Measurements from ENCODE around the gene APOC1.
A peak's percentile ranks its signal among the peaks of the same experiment; 100 is the strongest.
"Not testable (repeated sequence)": the region's sequence is repeated elsewhere in the genome, so short reads cannot be mapped to it uniquely, and the experiment has no call there.

APOC1 gene

GRCh38 chr19:44913512-44914432 lies 636 bp upstream of the APOC1 start:
- DNase-seq, result not testable (repeated sequence)

- DNase-seq, result no peak
These were observed 9.9 kb downstream of the APOC1 start for GRCh38 chr19:44924243-44924725.

DNA sequence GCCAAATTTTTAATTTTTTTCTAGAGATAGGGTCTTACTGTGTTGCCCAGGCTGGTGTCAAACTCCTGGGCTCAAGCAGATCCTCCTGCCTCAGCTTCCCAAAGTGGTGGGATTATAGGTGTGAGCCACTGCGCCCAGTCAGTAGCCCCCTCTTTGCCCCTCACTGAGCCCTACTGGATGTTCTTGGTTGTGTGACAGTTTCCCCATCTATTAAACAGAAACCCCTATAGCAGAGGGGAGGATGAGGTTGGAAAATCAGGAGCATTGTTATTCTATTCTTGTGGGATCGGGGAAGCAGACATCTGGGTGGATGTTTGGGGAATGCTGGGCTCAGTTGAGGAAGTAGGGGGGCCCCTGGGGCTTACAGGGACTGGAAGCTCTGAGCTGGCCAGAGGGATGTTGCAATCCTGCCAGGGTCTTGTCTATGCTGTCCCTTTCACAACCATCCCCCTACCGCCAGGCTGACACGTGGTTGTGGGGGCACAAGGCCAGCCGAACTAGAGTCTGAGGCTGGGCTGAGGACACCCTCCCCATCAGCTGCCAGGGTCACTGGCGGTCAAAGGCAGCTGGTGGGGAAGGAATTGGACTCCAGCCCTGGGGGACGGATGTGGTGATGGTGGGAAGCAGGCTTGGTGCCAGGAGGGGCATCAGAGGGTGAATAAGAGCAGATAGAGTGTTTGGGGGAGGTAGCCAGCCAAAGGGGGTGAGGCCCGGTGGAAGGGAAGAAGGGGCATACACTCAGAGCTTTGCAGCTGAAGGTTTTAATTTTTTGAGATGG lies 10.9 kb downstream of the APOC1 start:
- DNase-seq, result peak; percentile 89

- not testable (repeated sequence) for DNase-seq
These were observed 12.1 kb downstream of the APOC1 start for GRCh38 chr19:44926245-44927077.

- DNase-seq, result no peak
These were observed 13.3 kb downstream of the APOC1 start for GRCh38 chr19:44927746-44928145.

- no peak for DNase-seq
These were observed 15.7 kb downstream of the APOC1 start for GRCh38 chr19:44930088-44930487.

DNA sequence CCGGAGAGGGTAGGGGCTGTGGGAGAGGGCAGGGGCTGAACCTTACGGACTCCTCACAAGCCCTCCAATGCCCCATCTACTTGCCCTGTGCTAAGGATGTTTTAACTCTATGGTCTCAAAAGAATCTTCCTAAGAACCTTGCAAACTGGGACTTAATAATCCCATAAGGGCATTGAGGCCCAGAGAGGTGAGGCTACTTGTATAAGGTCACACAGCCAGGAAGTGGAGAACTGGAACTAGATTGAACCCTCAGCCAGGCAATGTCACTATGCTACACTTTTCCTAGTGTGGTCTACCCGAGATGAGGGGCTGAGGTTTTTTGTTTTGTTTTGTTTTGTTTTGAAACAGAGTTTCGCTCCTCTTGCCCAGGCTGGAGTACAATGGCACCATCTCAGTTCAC lies 17.1 kb downstream of the APOC1 start:
- DNase-seq, result no peak

DNA sequence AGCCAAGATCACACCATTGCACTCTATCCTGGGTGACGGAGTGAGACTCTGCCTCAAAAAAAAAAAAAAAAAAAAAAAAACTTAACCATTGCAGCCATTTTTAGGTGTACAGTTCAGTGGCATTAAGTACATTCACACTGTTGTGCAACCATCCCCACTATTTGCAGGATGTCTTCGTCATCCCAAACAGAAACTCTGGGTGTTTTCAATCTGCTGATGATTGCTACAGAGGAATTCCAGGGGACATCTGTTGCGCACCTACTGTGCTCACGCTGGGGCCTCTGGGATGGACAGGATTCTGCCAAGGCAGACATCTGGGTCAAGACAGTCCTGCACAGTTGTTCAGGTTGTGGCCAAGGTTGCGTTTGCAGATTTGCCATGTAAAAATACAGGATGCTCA lies 25.3 kb downstream of the APOC1 start:
- no peak for DNase-seq

DNA sequence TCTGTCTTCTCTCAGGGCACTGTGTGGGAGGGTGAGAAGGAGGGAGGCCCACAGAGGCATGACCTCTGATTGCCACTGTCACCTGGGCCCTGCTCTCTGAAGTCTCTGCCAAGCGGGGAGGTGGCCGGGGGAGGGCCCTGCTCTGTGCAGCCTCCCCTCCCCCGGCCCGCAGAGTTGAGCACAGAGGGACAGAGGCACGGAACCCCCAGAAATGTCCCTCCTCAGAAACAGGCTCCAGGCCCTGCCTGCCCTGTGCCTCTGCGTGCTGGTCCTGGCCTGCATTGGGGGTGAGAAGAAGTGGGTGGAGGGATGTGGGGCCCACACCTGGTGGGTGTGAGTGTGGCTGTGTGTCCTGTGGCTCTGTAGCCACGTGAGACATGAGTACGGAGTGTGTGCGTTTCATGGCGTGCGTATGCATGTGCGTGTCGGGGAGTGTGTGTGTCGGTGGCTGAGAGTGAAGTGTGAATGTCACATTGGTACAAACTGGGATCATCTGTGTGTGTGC lies 27.7 kb downstream of the APOC1 start, which contains the start of gene APOC4:
TSS of gene APOC4 (plus strand) at position 171 of the 505 bp plus-strand sequence. CDS start at position 212, 41 bp downstream.
- no peak for DNase-seq

DNA sequence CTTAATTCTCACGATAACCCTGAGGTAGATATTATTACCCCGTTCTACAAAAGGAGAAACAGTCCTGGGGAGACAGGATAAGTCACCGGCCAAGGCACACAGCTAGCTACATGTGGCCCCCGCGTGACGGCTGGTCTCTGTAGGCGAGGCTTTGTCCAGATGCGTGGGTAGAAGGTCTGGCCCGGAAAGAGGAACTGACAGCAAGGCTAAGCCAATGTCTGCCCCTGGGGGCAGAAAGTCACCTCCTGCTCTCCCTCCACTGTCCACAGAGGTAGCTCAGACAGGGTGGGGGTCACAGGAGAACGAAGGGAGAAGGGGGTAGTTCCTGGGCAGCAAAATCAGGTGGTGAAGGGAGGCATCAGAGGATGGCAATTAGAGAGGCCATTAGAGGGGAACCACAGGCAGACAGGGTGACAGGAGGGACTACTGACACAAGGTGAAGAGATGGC lies 29.4 kb downstream of the APOC1 start:
- DNase-seq, result no peak

DNA sequence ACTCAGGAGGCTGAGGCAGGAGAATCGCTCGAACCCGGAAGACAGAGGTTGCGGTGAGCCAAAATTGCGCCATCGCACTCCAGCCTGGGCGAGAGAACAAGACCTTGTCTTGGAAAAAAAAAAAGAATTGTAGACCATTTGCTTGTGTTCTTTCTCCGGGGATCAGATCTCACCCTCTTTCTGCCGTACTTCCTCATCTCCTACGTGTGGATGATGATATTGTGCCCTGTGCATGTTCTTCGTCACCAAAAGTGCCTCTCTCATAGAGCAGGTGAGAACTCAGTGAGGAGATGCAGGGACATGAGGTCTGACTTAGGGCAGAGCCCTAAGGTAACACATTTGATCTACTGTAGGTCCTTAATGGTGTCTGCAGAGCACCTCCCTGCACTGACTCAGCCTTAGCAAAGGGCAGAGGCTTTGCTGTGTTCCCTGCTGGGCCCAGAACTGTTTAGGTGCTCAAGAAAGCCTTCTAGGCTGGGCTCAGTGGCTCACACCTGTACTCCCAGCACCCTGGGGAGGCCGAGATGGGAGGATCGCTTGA lies 32.7 kb downstream of the APOC1 start:
- DNase-seq, result no peak

GRCh38 chr19:44948237-44948636 lies 33.8 kb downstream of the APOC1 start:
- DNase-seq, result no peak

DNA sequence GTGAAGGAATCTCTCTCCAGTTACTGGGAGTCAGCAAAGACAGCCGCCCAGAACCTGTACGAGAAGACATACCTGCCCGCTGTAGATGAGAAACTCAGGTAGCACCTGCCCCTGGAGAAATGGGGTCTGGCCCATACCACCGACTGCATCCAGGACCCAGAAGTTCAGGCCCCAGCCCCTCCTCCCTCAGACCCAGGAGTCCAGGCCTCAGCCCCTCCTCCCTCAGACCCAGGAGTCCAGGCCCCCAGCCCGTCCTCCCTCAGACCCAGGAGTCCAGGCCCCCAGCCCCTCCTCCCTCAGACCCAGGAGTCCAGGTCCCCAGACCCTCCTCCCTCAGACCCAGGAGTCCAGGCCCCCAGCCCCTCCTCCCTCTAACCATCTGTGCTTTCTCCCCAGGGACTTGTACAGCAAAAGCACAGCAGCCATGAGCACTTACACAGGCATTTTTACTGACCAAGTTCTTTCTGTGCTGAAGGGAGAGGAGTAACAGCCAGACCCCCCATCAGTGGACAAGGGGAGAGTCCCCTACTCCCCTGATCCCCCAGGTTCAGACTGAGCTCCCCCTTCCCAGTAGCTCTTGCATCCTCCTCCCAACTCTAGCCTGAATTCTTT lies 34.5 kb downstream of the APOC1 start:
- DNase-seq, result no peak

DNA sequence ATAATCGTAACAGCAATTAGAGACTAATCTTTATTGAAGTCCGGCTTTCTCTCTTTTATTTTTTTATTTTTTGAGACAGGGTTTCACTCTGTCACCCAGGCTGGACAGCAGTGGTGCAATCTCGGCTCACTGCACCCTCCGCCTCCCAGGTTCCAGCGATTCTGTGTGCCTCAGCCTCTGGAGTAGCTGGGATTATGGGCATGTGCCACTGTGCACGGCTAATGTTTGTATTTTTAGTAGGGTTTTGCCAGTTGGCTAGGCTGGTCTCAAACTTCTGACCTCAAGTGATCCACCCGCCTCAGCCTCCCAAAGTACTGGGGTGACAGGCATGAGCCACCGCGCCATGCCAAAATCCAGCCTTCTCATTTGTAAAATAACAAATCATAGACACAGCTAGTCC lies 35.1 kb downstream of the APOC1 start:
- DNase-seq, result no peak

GRCh38 chr19:44951179-44952159 lies 37.1 kb downstream of the APOC1 start:
- peak; percentile 70 for DNase-seq

- DNase-seq, result no peak
These were observed 39.9 kb downstream of the APOC1 start for GRCh38 chr19:44954278-44954648.

DNA sequence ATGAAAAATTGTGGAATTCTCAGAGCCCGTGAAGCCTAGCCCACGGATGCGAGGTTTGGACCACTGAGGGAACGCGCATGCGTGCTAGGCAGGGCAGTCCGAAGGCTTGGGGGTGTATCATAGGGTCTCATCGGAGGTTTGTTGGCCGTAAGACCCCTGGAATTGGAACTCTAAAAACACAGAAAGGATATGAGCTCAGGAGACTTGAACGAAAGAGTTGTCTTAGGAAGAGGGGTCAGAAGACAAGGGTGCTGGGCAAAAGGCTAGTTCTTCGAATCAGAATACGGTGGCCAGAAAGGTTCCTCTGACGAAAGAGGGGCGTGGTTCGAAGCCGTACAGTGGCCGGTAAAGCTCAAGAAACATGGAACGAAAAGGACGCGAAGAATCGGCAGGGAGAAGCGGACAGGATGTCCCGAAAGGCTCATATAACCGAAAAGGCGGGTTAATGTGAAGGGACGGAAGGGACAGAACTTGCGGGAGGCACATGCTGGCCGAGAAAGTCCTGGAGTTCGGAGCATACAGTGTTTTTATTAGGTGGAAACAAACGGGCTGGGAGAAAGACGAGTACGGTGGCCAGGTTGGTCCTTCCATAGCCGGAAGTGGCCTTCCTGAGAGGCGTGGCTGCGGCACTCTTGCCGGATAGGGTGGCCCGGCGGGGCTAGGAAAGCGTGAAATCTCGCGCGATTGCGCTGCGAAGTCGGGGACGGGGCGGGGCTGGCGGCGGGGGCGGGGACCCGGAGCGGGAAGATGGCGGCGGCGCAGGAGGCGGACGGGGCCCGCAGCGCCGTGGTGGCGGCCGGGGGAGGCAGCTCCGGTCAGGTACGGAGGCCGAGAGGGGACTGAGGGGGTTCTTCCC lies 40.5 kb downstream of the APOC1 start, which contains the start of gene CLPTM1:
TSS of gene CLPTM1 (plus strand) at position 732 of the 856 bp plus-strand sequence. CDS start at position 748, 16 bp downstream.
- peak; percentile 98 for DNase-seq

DNA sequence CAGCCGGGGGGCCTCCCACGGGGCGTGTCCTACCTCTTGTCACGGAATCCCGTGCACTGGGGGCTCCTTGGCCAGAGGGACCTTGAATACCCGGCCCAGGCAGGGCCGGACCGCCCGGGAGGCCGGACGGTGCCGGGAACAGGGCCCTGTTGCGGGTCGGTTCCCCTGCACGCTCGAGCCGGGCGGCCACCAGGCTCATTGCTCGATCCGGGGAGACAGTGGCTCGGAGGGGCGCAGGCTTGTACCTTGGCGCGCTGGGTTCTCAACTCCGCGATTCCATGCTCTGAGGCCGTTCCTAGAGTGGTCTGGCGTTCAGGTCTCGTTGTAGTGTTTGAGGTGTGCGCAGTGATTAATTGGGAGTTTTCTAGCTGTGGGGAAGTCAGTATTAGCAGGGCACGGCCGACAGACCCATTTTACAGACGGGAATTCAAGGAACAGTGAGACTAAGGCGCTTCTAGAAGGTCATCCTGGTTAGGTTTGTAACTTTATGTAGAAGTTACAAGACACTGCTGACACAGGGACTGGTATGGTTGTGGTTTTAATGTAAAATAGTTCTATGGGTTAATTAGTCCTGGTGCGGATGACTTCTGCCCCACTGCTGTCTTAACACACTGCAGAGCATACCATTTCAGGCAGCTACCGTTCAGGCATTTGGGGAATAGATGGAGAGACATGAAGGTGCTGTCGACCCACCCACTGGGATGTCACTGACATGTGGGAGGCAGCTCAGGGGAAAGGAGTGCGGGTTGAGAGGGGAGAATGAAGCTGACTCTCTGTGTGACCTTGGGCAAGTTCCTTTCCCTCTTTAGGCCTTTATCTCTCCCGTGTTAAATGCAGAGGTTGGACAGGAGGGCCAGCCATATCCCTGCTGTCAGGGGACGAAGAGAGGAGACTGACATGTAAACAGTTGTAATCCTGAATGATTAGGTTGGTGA lies 41.4 kb downstream of the APOC1 start:
- no peak for DNase-seq

Measured in femur (tissue), 1 donor.